Left lung (tissue), 10 donors: Measurements from ENCODE around the gene MYZAP. TPM values are rescaled to one million over a fixed set of nuclear protein-coding genes. Genes with fewer than 3 reads are reported as not detected.

Source experiments
- ATAC-seq: fragments of 200-7000 bp; cut with Tn5 transposase; one replicate; pipeline ENCODE4 v1.9.1; 2020; ENCODE audit warnings: moderate library complexity
- DNase-seq, 4 donors: peaks; one replicate each; pipeline ENCODE4 v3.0.0-alpha.2; 2013 to 2020
- H3K27ac ChIP-seq, 2 donors: fragments of 200-600 bp; sonication (generic) in 1 of 2; one replicate each; pipeline versions ENCODE4 v1.5.0 to v1.8.0; 2020 to 2021
- H3K27me3 ChIP-seq, 2 donors: fragments of 200-600 bp; sonication (generic) in 1 of 2; one replicate each; pipeline versions ENCODE4 v1.5.0 to v1.8.0; 2020 to 2021
- H3K36me3 ChIP-seq, 2 donors: fragments of 200-600 bp; sonication (generic) in 1 of 2; one replicate each; pipeline versions ENCODE4 v1.5.0 to v1.8.0; 2020 to 2021
- H3K4me1 ChIP-seq, 2 donors: fragments of 200-600 bp; one replicate each; pipeline ENCODE4 v1.8.0; 2021
- H3K4me3 ChIP-seq, 2 donors: fragments of 200-600 bp; sonication (generic) in 1 of 2; one replicate each; pipeline versions ENCODE4 v1.5.0 to v1.8.0; 2020 to 2021; ENCODE audit warnings: mild to moderate bottlenecking in 1 of 2
- H3K9me3 ChIP-seq, 2 donors: fragments of 200-600 bp; sonication (generic) in 1 of 2; one replicate each; pipeline versions ENCODE4 v1.5.0 to v1.8.0; 2020 to 2021
- CTCF ChIP-seq, 2 donors: fragments of 200-600 bp; sonication (generic) in 1 of 2; IDR thresholded peaks; one replicate each; pipeline versions ENCODE4 v1.5.0 to v1.8.0; 2021; ENCODE audit warnings: antibody characterized with exemption in 2 of 2
- intact Hi-C, 2 donors: fragments of 100-400 bp; cut with DNase I; formaldehyde crosslinking; loops; one replicate each; pipeline versions ENCODE4 v1.11.2 to v1.14.2; 2022
- polyA plus RNA-seq, 6 donors: library from polyadenylated mRNA; unstranded; fragments of 120-200 nt; gene quantifications; one replicate each; pipeline ENCODE4 v1.2.1, GENCODE V29; 2013; ENCODE audit not compliant: insufficient read length in 6 of 6
- total RNA-seq, 2 donors: library from RNA; stranded (reverse); fragmentation: NEBNext Ultra II Directional; extraction: Animal tissue kit (Norgen Biotek cat#: 25700); gene quantifications; one replicate each; pipeline ENCODE4 v1.2.1, GENCODE V29; 2021
- donor health status: DM: no; HTN: yes; CAD: no.
- donor health status: DM: no; HTN: no; CAD: no.

MYZAP gene
- total and polyA plus RNA-seq, 8 donors: 17.1 to 66.1 (median 63.6) TPM

GRCh38 chr15:57571725-57572124 is 20.0 kb upstream of the MYZAP start:
- no peak overlapping the region for H3K4me3 ChIP-seq
- H3K27me3 ChIP-seq: no peaks in the 10 kb centered on the region
- no peaks in the 10 kb centered on the region for H3K9me3 ChIP-seq
- intact Hi-C loops: no loop called here
- H3K36me3 ChIP-seq: no peaks in the 10 kb centered on the region
- DNase-seq: no peak
- H3K27ac ChIP-seq: no peak overlapping the region
- no peak for ATAC-seq
- no peaks in the 10 kb centered on the region for H3K4me1 ChIP-seq
- no peak for TF ChIP-seq CTCF (IDR thresholded peaks at IDR 0.05)

GRCh38 chr15:57572468-57572867 is 19.2 kb upstream of the MYZAP start:
- no peaks in the 10 kb centered on the region for H3K4me1 ChIP-seq
- no peak for ATAC-seq

GRCh38 chr15:57573151-57573550 is 18.6 kb upstream of the MYZAP start:
- no peaks in the 10 kb centered on the region for H3K36me3 ChIP-seq
- no peak for DNase-seq
- no peaks in the 10 kb centered on the region for H3K4me1 ChIP-seq
- H3K4me3 ChIP-seq: no peak overlapping the region
- intact Hi-C loops: no loop called here
- no peaks in the 10 kb centered on the region for H3K9me3 ChIP-seq
- no peak for ATAC-seq
- no peak for TF ChIP-seq CTCF (IDR thresholded peaks at IDR 0.05)
- no peaks in the 10 kb centered on the region for H3K27me3 ChIP-seq
- no peak overlapping the region for H3K27ac ChIP-seq

More at GRCh38 chr15:57572468-57572867, 19.2 kb upstream of the MYZAP start:
- no peaks in the 10 kb centered on the region for H3K36me3 ChIP-seq
- no peak overlapping the region for H3K27ac ChIP-seq
- H3K4me3 ChIP-seq: no peak overlapping the region
- TF ChIP-seq CTCF (IDR thresholded peaks at IDR 0.05): no peak
- no peaks in the 10 kb centered on the region for H3K9me3 ChIP-seq
- intact Hi-C loops: no loop called here
- no peaks in the 10 kb centered on the region for H3K27me3 ChIP-seq
- no peak for DNase-seq

- ATAC-seq (no peak), DNase-seq (no peak)
- Histone ChIP-seq H3K9me3 (no peaks in the 10 kb centered on the region), H3K36me3 (no peaks in the 10 kb centered on the region), H3K27ac (no peak overlapping the region), H3K27me3 (no peaks in the 10 kb centered on the region), H3K4me1 (no peaks in the 10 kb centered on the region), H3K4me3 (no peak overlapping the region)
- no peak for TF ChIP-seq CTCF (IDR thresholded peaks at IDR 0.05)
- intact Hi-C loops: no loop called here
These were observed 16.3 kb upstream of the MYZAP start for GRCh38 chr15:57575363-57575762.

GRCh38 chr15:57578288-57578900 is 13.3 kb upstream of the MYZAP start:
- no peak for ATAC-seq
- intact Hi-C loops: no loop called here
- no peak for TF ChIP-seq CTCF (IDR thresholded peaks at IDR 0.05)

More at GRCh38 chr15:57578288-57578900, 13.3 kb upstream of the MYZAP start:
- H3K36me3 ChIP-seq: no peaks in the 10 kb centered on the region
- H3K4me1 ChIP-seq: no peaks in the 10 kb centered on the region
- no peak overlapping the region for H3K4me3 ChIP-seq
- no peaks in the 10 kb centered on the region for H3K27me3 ChIP-seq
- peak in 1 of 4 donors; percentile 12 for DNase-seq
- peaks cover 0 to 11% of the 10 kb centered on the region in 2 donors for H3K9me3 ChIP-seq
- H3K27ac ChIP-seq: peak overlapping the region in 1 of 2 donors; percentile 35
